Measurements from ENCODE around the gene PRDM16.
"Not testable (repeated sequence)": the region's sequence is repeated elsewhere in the genome, so short reads cannot be mapped to it uniquely, and the experiment has no call there.

Gene PRDM16

GRCh38 chr1:3162322-3162882 is 93.4 kb downstream of the PRDM16 start:
- no peak for DNase-seq (ENCODE audit: low read depth)

- DNase-seq (ENCODE audit: low read depth): no peak
Observed at GRCh38 chr1:3163356-3163755, 94.4 kb downstream of the PRDM16 start.

- DNase-seq (ENCODE audit: low read depth): no peak
Observed at GRCh38 chr1:3164671-3165070, 95.7 kb downstream of the PRDM16 start.

GRCh38 chr1:3165189-3165588 is 96.2 kb downstream of the PRDM16 start:
- DNase-seq (ENCODE audit: low read depth): not testable (repeated sequence)

- DNase-seq (ENCODE audit: low read depth): no peak
Observed at GRCh38 chr1:3166206-3166918, 97.4 kb downstream of the PRDM16 start.

GRCh38 chr1:3167255-3167654 is 98.3 kb downstream of the PRDM16 start:
- DNase-seq (ENCODE audit: low read depth): no peak

GRCh38 chr1:3168678-3169077 is 99.7 kb downstream of the PRDM16 start:
- DNase-seq (ENCODE audit: low read depth): no peak

- no peak for DNase-seq (ENCODE audit: low read depth)
Observed at GRCh38 chr1:3169665-3170356, 100.8 kb downstream of the PRDM16 start.

GRCh38 chr1:3170561-3171453 is 101.8 kb downstream of the PRDM16 start:
- DNase-seq (ENCODE audit: low read depth): no peak

- no peak for DNase-seq (ENCODE audit: low read depth)
Observed at GRCh38 chr1:3171761-3172160, 102.8 kb downstream of the PRDM16 start.

- DNase-seq (ENCODE audit: low read depth): no peak
Observed at GRCh38 chr1:3172431-3173380, 103.7 kb downstream of the PRDM16 start.

- no peak for DNase-seq (ENCODE audit: low read depth)
Observed at GRCh38 chr1:3173381-3173980, 104.5 kb downstream of the PRDM16 start.

GRCh38 chr1:3174487-3175247 is 105.7 kb downstream of the PRDM16 start:
- DNase-seq (ENCODE audit: low read depth): no peak

- no peak for DNase-seq (ENCODE audit: low read depth)
Observed at GRCh38 chr1:3175486-3175885, 106.5 kb downstream of the PRDM16 start.

GRCh38 chr1:3176028-3176427 is 107.0 kb downstream of the PRDM16 start:
- DNase-seq (ENCODE audit: low read depth): no peak

GRCh38 chr1:3176820-3177219 is 107.8 kb downstream of the PRDM16 start:
- no peak for DNase-seq (ENCODE audit: low read depth)

- DNase-seq (ENCODE audit: low read depth): no peak
Observed at GRCh38 chr1:3178279-3178678, 109.3 kb downstream of the PRDM16 start.

- no peak for DNase-seq (ENCODE audit: low read depth)
Observed at GRCh38 chr1:3179471-3179870, 110.5 kb downstream of the PRDM16 start.

- no peak for DNase-seq (ENCODE audit: low read depth)
Observed at GRCh38 chr1:3180915-3181314, 111.9 kb downstream of the PRDM16 start.

GRCh38 chr1:3181956-3182355 is 113.0 kb downstream of the PRDM16 start:
- DNase-seq (ENCODE audit: low read depth): no peak
